ENCODE data around the gene RIPOR3. TPM values are rescaled to one million over a fixed set of nuclear protein-coding genes. Genes with fewer than 3 reads are reported as not detected.

The RIPOR3 gene
- total and polyA plus RNA-seq, 9 of the 15 experiments (the other 6 are each of a cell fraction or from before 2014, with no cell fraction given): 3.3 to 62.7 (median 21.4) TPM

DNA sequence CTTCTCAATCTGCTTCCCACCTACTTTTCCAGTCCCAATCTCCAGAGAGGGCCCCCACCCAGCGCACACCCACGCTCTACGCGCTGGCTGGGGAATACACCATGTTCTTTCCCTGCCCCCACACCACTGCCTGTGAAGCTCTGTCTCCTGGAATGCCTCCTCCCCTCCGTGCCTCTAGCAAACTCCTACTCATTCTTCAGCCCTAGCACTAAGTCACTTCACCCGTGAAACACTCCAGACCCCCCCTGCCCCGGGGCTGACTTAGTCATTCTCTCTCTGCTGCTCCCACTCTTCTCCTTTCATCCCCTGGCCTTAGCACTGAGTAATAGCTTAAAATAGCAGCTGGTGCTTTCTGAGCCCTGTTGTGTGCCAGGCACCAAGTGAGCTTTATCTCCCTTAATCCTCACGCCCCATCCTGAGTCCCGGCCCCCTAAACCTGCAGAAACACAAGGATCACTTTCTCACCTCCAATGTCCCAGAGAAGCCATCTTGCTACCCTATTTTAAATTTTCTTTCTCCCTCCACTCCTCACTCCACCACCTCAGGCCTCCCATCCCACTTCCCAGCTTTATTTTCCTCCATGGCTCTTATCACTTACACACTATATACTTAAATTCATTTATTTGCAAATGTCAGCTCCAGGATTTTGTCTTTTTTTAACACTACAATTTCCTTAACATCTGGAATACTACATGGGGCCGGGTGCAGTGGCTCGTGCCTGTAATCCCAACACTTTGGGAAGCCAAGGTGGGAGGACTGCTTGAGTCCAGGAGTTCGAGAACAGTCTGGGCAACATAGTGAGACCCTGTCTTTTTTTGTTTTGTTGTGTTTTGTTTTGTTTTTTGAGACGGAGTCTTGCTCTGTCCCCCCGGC, 33.7 kb upstream of the RIPOR3 start (continued):
- TF ChIP-seq MBD1 (CRISPR knock-in tag; IDR thresholded peaks at IDR 0.05) (no peak), HNRNPK (IDR thresholded peaks at IDR 0.05; ENCODE audit: low read depth, low read length, poor library complexity, severe bottlenecking) (no peak), ZNF316 (IDR thresholded peaks at IDR 0.05) (peak; percentile 11; the same call in 1 of the 2 replicates), FOXA1 (IDR thresholded peaks at IDR 0.05; ENCODE audit: borderline replicate concordance) (no peak), ZEB2 (IDR thresholded peaks at IDR 0.05) (peak; percentile 72; the same call in 1 of the 2 replicates), ZNF263 (CRISPR knock-in tag; IDR thresholded peaks at IDR 0.05; ENCODE audit: borderline replicate concordance) (no peak), ZFP1 (CRISPR knock-in tag; IDR thresholded peaks at IDR 0.05) (no peak), MTF1 (CRISPR knock-in tag; IDR thresholded peaks at IDR 0.05; ENCODE audit: borderline replicate concordance) (no peak), SETDB1 (IDR thresholded peaks at IDR 0.05; ENCODE audit: low read length) (no peak), SNRNP70 (optimal IDR thresholded peaks at IDR 0.05; ENCODE audit: low read depth, low read length) (no peak), CREM (IDR thresholded peaks at IDR 0.05; ENCODE audit: low read depth) (peak; percentile 75), ZSCAN29 (IDR thresholded peaks at IDR 0.05) (no peak), MCM5 (IDR thresholded peaks at IDR 0.05; ENCODE audit: low read depth) (no peak), ZNF146 (CRISPR knock-in tag; IDR thresholded peaks at IDR 0.05; ENCODE audit: unreplicated experiment) (no peak), ZNF436 (CRISPR knock-in tag; IDR thresholded peaks at IDR 0.05) (no peak)
- TF ChIP-seq, protein P1, sequence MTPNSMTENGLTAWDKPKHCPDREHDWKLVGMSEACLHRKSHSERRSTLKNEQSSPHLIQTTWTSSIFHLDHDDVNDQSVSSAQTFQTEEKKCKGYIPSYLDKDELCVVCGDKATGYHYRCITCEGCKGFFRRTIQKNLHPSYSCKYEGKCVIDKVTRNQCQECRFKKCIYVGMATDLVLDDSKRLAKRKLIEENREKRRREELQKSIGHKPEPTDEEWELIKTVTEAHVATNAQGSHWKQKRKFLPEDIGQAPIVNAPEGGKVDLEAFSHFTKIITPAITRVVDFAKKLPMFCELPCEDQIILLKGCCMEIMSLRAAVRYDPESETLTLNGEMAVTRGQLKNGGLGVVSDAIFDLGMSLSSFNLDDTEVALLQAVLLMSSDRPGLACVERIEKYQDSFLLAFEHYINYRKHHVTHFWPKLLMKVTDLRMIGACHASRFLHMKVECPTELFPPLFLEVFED (CRISPR knock-in tag; conservative IDR thresholded peaks at IDR 0.05): no peak
- TF ChIP-seq, protein P2, sequence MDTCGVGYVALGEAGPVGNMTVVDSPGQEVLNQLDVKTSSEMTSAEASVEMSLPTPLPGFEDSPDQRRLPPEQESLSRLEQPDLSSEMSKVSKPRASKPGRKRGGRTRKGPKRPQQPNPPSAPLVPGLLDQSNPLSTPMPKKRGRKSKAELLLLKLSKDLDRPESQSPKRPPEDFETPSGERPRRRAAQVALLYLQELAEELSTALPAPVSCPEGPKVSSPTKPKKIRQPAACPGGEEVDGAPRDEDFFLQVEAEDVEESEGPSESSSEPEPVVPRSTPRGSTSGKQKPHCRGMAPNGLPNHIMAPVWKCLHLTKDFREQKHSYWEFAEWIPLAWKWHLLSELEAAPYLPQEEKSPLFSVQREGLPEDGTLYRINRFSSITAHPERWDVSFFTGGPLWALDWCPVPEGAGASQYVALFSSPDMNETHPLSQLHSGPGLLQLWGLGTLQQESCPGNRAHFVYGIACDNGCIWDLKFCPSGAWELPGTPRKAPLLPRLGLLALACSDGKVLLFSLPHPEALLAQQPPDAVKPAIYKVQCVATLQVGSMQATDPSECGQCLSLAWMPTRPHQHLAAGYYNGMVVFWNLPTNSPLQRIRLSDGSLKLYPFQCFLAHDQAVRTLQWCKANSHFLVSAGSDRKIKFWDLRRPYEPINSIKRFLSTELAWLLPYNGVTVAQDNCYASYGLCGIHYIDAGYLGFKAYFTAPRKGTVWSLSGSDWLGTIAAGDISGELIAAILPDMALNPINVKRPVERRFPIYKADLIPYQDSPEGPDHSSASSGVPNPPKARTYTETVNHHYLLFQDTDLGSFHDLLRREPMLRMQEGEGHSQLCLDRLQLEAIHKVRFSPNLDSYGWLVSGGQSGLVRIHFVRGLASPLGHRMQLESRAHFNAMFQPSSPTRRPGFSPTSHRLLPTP (IDR thresholded peaks at IDR 0.05; ENCODE audit: borderline replicate concordance, extremely low read depth, insufficient read length): no peak
- TF ChIP-seq, protein P3, sequence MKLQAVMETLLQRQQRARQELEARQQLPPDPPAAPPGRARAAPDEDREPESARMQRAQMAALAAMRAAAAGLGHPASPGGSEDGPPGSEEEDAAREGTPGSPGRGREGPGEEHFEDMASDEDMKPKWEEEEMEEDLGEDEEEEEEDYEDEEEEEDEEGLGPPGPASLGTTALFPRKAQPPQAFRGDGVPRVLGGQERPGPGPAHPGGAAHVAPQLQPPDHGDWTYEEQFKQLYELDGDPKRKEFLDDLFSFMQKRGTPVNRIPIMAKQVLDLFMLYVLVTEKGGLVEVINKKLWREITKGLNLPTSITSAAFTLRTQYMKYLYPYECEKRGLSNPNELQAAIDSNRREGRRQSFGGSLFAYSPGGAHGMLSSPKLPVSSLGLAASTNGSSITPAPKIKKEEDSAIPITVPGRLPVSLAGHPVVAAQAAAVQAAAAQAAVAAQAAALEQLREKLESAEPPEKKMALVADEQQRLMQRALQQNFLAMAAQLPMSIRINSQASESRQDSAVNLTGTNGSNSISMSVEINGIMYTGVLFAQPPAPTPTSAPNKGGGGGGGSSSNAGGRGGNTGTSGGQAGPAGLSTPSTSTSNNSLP (IDR thresholded peaks at IDR 0.05; ENCODE audit: borderline replicate concordance, low read depth, low read length): 0 out of 2 replicates have a peak, but pooled peaks have one; percentile 6
- TF ChIP-seq, protein P4, sequence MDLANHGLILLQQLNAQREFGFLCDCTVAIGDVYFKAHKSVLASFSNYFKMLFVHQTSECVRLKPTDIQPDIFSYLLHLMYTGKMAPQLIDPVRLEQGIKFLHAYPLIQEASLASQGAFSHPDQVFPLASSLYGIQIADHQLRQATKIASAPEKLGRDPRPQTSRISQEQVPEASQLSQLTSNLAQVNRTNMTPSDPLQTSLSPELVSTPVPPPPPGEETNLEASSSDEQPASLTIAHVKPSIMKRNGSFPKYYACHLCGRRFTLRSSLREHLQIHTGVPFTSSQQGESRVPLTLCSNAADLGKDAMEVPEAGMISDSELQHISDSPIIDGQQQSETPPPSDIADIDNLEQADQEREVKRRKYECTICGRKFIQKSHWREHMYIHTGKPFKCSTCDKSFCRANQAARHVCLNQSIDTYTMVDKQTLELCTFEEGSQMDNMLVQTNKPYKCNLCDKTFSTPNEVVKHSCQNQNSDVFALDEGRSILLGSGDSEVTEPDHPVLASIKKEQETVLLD (IDR thresholded peaks at IDR 0.05): peak; percentile 89; the same call in 1 of the 2 replicates

Measured in K562 (cell line).